Measurements from ENCODE around the gene HSP90AB1. TPM values are rescaled to one million over a fixed set of nuclear protein-coding genes. Genes with fewer than 3 reads are reported as not detected.

HSP90AB1 gene
- total and polyA plus RNA-seq, 8 donors = 168 to 549 (median 359) TPM

GRCh38 chr6:44228031-44228430, 18.9 kb upstream of the HSP90AB1 start:
- no peak for TF ChIP-seq POLR2A (IDR thresholded peaks at IDR 0.05)
- no peak for TF ChIP-seq EP300 (IDR thresholded peaks at IDR 0.05)
- no peak for TF ChIP-seq POLR2AphosphoS5 (IDR thresholded peaks at IDR 0.05)
- TF ChIP-seq CTCF (IDR thresholded peaks at IDR 0.05) = no peak
- WGBS, 5 donors = 80 to 96% (median 84%) methylated on average over 6 of the region's 6 CpGs
- Histone ChIP-seq H3K9me3 (no peaks in the 10 kb centered on the region), H3K4me1 (peaks cover 38 to 99% (median 74%) of the 10 kb centered on the region in 4 donors), H3K36me3 (peaks cover 33 to 50% (median 47%) of the 10 kb centered on the region in 4 donors), H3K27ac (peak overlapping the region in 3 of 5 donors; percentile 58 to 95 (median 64)), H3K4me3 (no peak overlapping the region), H3K27me3 (no peaks in the 10 kb centered on the region)
- intact Hi-C loops (cut with DNase I; ENCODE audit: low total_unique reads) = no loop called here
- no peak for DNase-seq

GRCh38 chr6:44228433-44228832, 18.5 kb upstream of the HSP90AB1 start:
- H3K4me3 ChIP-seq = no peak overlapping the region
- H3K9me3 ChIP-seq = no peaks in the 10 kb centered on the region
- TF ChIP-seq CTCF (IDR thresholded peaks at IDR 0.05) = no peak
- TF ChIP-seq POLR2AphosphoS5 (IDR thresholded peaks at IDR 0.05) = no peak
- no peak for TF ChIP-seq POLR2A (IDR thresholded peaks at IDR 0.05)
- TF ChIP-seq EP300 (IDR thresholded peaks at IDR 0.05) = no peak
- peak overlapping the region in 3 of 5 donors; percentile 1 to 95 (median 64) for H3K27ac ChIP-seq
- no peak for DNase-seq
- H3K27me3 ChIP-seq = no peaks in the 10 kb centered on the region
- 72 to 94% (median 91%) methylated on average over 4 to 7 of the region's 7 CpGs for WGBS, 5 donors
- peaks cover 36 to 54% (median 51%) of the 10 kb centered on the region in 4 donors for H3K36me3 ChIP-seq
- H3K4me1 ChIP-seq = peaks cover 41 to 100% (median 76%) of the 10 kb centered on the region in 4 donors
- intact Hi-C loops (cut with DNase I; ENCODE audit: low total_unique reads) = no loop called here

- intact Hi-C loops (cut with DNase I; ENCODE audit: low total_unique reads) = no loop called here
- no peaks in the 10 kb centered on the region for H3K27me3 ChIP-seq
- H3K4me3 ChIP-seq = no peak overlapping the region
- DNase-seq = no peak
- no peaks in the 10 kb centered on the region for H3K9me3 ChIP-seq
- H3K27ac ChIP-seq = peak overlapping the region in 3 of 5 donors; percentile 1 to 95 (median 64)
- WGBS, 5 donors = 72 to 82% (median 80%) methylated on average over 5 of the region's 5 CpGs
- H3K36me3 ChIP-seq = peaks cover 36 to 57% (median 52%) of the 10 kb centered on the region in 4 donors
- peaks cover 44 to 100% (median 78%) of the 10 kb centered on the region in 4 donors for H3K4me1 ChIP-seq
- TF ChIP-seq POLR2AphosphoS5 (IDR thresholded peaks at IDR 0.05) = no peak
- no peak for TF ChIP-seq CTCF (IDR thresholded peaks at IDR 0.05)
- TF ChIP-seq EP300 (IDR thresholded peaks at IDR 0.05) = no peak
- TF ChIP-seq POLR2A (IDR thresholded peaks at IDR 0.05) = no peak
Measured at GRCh38 chr6:44228836-44229235, 18.1 kb upstream of the HSP90AB1 start.

- peaks cover 36 to 57% (median 52%) of the 10 kb centered on the region in 4 donors for H3K36me3 ChIP-seq
- peak overlapping the region in 2 of 5 donors; percentile 11 to 68 for H3K27ac ChIP-seq
- H3K4me3 ChIP-seq = no peak overlapping the region
- H3K9me3 ChIP-seq = no peaks in the 10 kb centered on the region
- 83 to 92% (median 88%) methylated on average over 11 of the region's 11 CpGs for WGBS, 5 donors
- no peak for DNase-seq
- TF ChIP-seq CTCF (IDR thresholded peaks at IDR 0.05) (no peak), EP300 (IDR thresholded peaks at IDR 0.05) (no peak), POLR2A (IDR thresholded peaks at IDR 0.05) (no peak), POLR2AphosphoS5 (IDR thresholded peaks at IDR 0.05) (no peak)
- intact Hi-C loops (cut with DNase I; ENCODE audit: low total_unique reads) = loop anchor here (10.0 kb wide), 1 partner anchor 55 kb away; no protein-coding TSS in a partner anchor
- H3K4me1 ChIP-seq = peaks cover 44 to 100% (median 78%) of the 10 kb centered on the region in 4 donors
- no peaks in the 10 kb centered on the region for H3K27me3 ChIP-seq
Measured at GRCh38 chr6:44229376-44230033, 17.4 kb upstream of the HSP90AB1 start.

Data from stomach (tissue), 9 donors.